OCI-LY7 (cell line): Measurements from ENCODE around the gene SOX18. TPM values are rescaled to one million over a fixed set of nuclear protein-coding genes. Genes with fewer than 3 reads are reported as not detected.

Experiments
- BruUV-seq: library from RNA; stranded (reverse); fragments of 400-500 nt; replicated peaks from 2 replicates; lab custom pipeline; 2021; lab: Mats Ljungman, UMichigan
- CTCF ChIA-PET: fragments of 300-600 bp; sonication (Branson Sonifier 250); formaldehyde crosslinking; loops from one replicate; lab custom pipeline; 2022; ENCODE audit warnings: antibody characterized with exemption; ENCODE audit not compliant: unreplicated experiment; lab: Charles Lee
- POLR2A ChIA-PET: fragments of 300-600 bp; sonication (Branson Sonifier 250); formaldehyde crosslinking; loops from one replicate; lab custom pipeline; 2022; ENCODE audit warnings: antibody characterized with exemption; lab: Charles Lee
- DNase-seq: peaks from one replicate; pipeline ENCODE4 v3.0.0-alpha.2; 2015; ENCODE audit warnings: low spot score
- H2AFZ ChIP-seq: fragments of 200-600 bp; sonication (generic), shearing (Covaris generic); 2 replicates; pipeline ENCODE4 v1.6.1; 2014; ENCODE audit warnings: mild to moderate bottlenecking, antibody characterized with exemption, low read length, moderate library complexity
- H3K27ac ChIP-seq: fragments of 200-600 bp; sonication (generic); 2 replicates; pipeline ENCODE4 v1.5.1; 2014; ENCODE audit warnings: mixed run types, low read depth, mild to moderate bottlenecking, moderate library complexity, low read length, inconsistent platforms; ENCODE audit not compliant: poor library complexity, severe bottlenecking
- H3K36me3 ChIP-seq: fragments of 200-600 bp; sonication (generic); 2 replicates; pipeline ENCODE4 v1.6.1; 2014; ENCODE audit warnings: mild to moderate bottlenecking, antibody characterized with exemption, low read length, moderate library complexity, mixed read lengths; ENCODE audit not compliant: insufficient read depth
- H3K4me1 ChIP-seq: fragments of 200-600 bp; sonication (generic); 2 replicates; pipeline ENCODE4 v1.5.1; 2014; ENCODE audit warnings: mild to moderate bottlenecking, low read length; ENCODE audit not compliant: insufficient read depth, poor library complexity, severe bottlenecking
- H3K4me2 ChIP-seq: fragments of 200-600 bp; sonication (generic); 2 replicates; pipeline ENCODE4 v1.6.1; 2014; ENCODE audit warnings: mild to moderate bottlenecking, low read length
- H3K4me3 ChIP-seq: fragments of 200-600 bp; sonication (generic); 2 replicates; pipeline ENCODE4 v1.5.1; 2014; ENCODE audit warnings: mild to moderate bottlenecking, low read depth, low read length; ENCODE audit not compliant: poor library complexity, severe bottlenecking
- H3K79me2 ChIP-seq: fragments of 200-600 bp; sonication (generic); 2 replicates; pipeline ENCODE4 v1.6.1; 2016; ENCODE audit warnings: low read depth, mild to moderate bottlenecking, low read length, moderate library complexity, mixed read lengths; ENCODE audit not compliant: insufficient read depth
- H3K9me2 ChIP-seq: fragments of 200-600 bp; sonication (generic); 2 replicates; pipeline ENCODE4 v1.6.1; 2016; ENCODE audit warnings: mild to moderate bottlenecking, low read length, mixed read lengths; ENCODE audit not compliant: insufficient read depth
- H3K9me3 ChIP-seq: fragments of 200-600 bp; sonication (generic); 2 replicates; pipeline ENCODE4 v1.6.1; 2014; ENCODE audit warnings: mild to moderate bottlenecking, mixed run types, low read length, mixed read lengths
- H4K20me1 ChIP-seq: fragments of 200-600 bp; sonication (generic); 2 replicates; pipeline ENCODE4 v1.6.1; 2014; ENCODE audit warnings: mild to moderate bottlenecking, antibody characterized with exemption, low read length, moderate library complexity, mixed read lengths; ENCODE audit not compliant: insufficient read depth
- EZH2phosphoT487 ChIP-seq: fragments of 200-600 bp; sonication (generic); IDR thresholded peaks from 2 replicates; pipeline ENCODE4 v1.6.1; 2018; ENCODE audit warnings: low read depth, borderline replicate concordance, mild to moderate bottlenecking, mixed run types, antibody characterized with exemption, low read length, moderate library complexity, mixed read lengths
- intact Hi-C: fragments of 100-400 bp; cut with micrococcal nuclease; formaldehyde crosslinking; loops from one replicate; pipeline ENCODE4 v1.10.0; 2022; ENCODE audit not compliant: unreplicated experiment
- total RNA-seq, 2 experiments: library from RNA; depleted of rRNA in 1 of 2; stranded (reverse); fragments of >200 nt in 1 of 2; shearing (Covaris generic) in 1 of 2; gene quantifications; 2 replicates each; pipeline ENCODE4 v1.2.3, GENCODE V29; 2014 to 2022
- TF ChIP-seq, protein P1 (sequence below): fragments of 200-600 bp; sonication (generic); conservative IDR thresholded peaks from 2 replicates; pipeline ENCODE4 v1.5.1; 2014; ENCODE audit warnings: mild to moderate bottlenecking, antibody characterized with exemption, low read length, moderate library complexity, mixed read lengths

SOX18 gene
- total RNA-seq, 2 experiments from 2014 or later, result not detected

DNA sequence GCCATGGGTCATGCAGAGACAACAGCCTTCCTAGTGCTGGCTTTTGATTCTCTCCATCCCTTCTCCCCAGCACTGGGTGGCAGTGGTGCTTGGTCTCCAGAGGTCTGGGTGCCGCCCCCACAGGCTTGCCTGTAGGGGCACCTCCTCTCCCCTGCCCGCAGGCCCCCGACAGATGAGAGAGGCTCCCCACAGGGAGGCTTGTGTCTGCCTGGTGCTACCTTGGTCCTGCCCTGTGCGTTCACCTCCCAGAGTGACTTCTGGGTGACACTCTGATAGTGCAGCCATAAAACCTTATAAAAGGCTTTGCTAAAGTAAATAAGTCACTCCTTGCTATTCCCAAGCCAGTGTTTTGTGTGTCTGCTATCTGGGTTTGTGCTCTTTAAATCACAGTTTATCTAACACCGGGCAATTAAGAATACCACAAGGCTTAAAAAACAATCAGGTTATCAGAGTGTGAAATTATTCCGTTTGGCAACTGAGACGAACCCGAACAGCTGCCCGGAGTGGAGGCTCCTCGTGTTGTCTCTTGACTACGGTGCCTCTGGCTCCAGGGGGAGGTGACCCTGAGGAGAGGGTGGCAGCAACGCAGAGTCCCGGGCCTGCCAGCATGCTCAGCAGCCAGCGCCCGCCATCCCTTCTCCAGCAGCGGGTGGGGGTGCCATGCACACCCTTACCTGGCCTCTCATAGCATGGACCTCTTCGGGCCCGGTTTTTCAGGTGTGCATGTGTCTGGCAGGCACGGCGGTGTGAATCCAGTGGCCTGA lies 18.9 kb downstream of the SOX18 start:
- no peaks in the 10 kb centered on the region for H3K4me1 ChIP-seq
- no peak overlapping the region for H3K4me2 ChIP-seq
- no peak for DNase-seq
- H3K36me3 ChIP-seq, result peaks cover 82% of the 10 kb centered on the region
- BruUV-seq, result no TSS peak
- H4K20me1 ChIP-seq, result no peaks in the 10 kb centered on the region
- no peak overlapping the region for H3K27ac ChIP-seq
- H3K79me2 ChIP-seq, result no peaks in the 10 kb centered on the region
- no peak overlapping the region for H3K4me3 ChIP-seq
- no peak overlapping the region for H2AFZ ChIP-seq
- no peaks in the 10 kb centered on the region for H3K9me3 ChIP-seq
- CTCF ChIA-PET, result no interaction called here
- intact Hi-C loops, result no loop called here
- POLR2A ChIA-PET, result no interaction called here
- TF ChIP-seq EZH2phosphoT487, result no peak
- TF ChIP-seq, protein P1, sequence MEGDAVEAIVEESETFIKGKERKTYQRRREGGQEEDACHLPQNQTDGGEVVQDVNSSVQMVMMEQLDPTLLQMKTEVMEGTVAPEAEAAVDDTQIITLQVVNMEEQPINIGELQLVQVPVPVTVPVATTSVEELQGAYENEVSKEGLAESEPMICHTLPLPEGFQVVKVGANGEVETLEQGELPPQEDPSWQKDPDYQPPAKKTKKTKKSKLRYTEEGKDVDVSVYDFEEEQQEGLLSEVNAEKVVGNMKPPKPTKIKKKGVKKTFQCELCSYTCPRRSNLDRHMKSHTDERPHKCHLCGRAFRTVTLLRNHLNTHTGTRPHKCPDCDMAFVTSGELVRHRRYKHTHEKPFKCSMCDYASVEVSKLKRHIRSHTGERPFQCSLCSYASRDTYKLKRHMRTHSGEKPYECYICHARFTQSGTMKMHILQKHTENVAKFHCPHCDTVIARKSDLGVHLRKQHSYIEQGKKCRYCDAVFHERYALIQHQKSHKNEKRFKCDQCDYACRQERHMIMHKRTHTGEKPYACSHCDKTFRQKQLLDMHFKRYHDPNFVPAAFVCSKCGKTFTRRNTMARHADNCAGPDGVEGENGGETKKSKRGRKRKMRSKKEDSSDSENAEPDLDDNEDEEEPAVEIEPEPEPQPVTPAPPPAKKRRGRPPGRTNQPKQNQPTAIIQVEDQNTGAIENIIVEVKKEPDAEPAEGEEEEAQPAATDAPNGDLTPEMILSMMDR, result no peak
- no peaks in the 10 kb centered on the region for H3K9me2 ChIP-seq

DNA sequence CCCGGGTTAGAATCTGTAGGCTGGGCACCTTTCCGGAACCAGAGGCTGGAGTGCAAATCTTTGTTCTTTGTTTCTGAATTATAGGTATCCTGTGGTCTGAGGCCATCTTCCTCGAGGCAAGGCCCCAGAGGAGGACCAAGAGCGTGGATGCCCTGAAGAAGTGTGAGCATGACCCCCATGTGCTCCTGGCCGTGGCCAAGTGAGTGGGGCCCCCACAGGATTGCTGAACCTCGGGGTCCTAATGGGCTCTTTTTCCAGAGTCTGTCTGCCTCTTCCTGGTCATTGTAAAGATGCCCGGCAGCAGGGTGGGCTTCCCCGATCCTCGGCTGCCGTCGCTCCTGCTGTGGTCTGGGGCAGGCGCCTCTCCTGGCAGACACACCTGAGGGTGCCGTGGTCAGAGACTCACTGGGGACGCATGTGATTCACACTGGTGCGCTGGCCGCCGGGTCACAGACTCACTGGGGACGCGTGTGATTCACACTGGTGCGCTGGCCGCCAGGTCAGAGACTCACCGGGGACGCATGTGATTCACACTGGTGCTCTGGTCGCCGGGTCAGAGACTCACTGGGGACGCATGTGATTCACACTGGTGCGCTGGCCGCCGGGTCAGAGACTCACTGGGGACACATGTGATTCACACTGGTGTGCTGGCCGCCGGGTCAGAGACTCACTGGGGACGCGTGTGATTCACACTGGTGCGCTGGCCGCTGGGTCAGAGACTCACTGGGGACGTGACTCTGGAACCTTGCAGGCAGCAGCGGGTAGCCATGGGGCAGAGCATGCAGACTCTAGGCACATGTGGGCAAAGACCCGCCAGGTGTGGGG lies 19.9 kb downstream of the SOX18 start:
- no peak overlapping the region for H3K4me3 ChIP-seq
- CTCF ChIA-PET, result no interaction called here
- H3K9me2 ChIP-seq, result no peaks in the 10 kb centered on the region
- no TSS peak for BruUV-seq
- no peaks in the 10 kb centered on the region for H3K79me2 ChIP-seq
- DNase-seq, result no peak
- no peaks in the 10 kb centered on the region for H4K20me1 ChIP-seq
- TF ChIP-seq EZH2phosphoT487, result no peak
- TF ChIP-seq, protein P1, result no peak
- no peaks in the 10 kb centered on the region for H3K4me1 ChIP-seq
- H3K4me2 ChIP-seq, result no peak overlapping the region
- POLR2A ChIA-PET, result no interaction called here
- H3K9me3 ChIP-seq, result no peaks in the 10 kb centered on the region
- H2AFZ ChIP-seq, result no peak overlapping the region
- intact Hi-C loops, result no loop called here
- no peak overlapping the region for H3K27ac ChIP-seq
- peaks cover 88% of the 10 kb centered on the region for H3K36me3 ChIP-seq
